GM12878 (cell line): ENCODE measurements around the gene PARN. TPM values are rescaled to one million over a fixed set of nuclear protein-coding genes. Genes with fewer than 3 reads are reported as not detected.

ENCODE experiments used
- ATAC-seq: fragments of 200-7000 bp; cut with Tn5 transposase; 3 replicates; pipeline ENCODE4 v1.9.1; 2020; ENCODE audit warnings: mild to moderate bottlenecking, moderate library complexity
- BruUV-seq: library from RNA; stranded (reverse); fragments of 400-500 nt; replicated peaks from 2 replicates; lab custom pipeline; 2021; lab: Mats Ljungman, UMichigan
- CTCF ChIA-PET: fragments of 300-600 bp; sonication (Branson Sonifier 250); formaldehyde crosslinking; extraction: SDS; loops from one replicate; lab custom pipeline; 2021; ENCODE audit warnings: inconsistent platforms; lab: Yijun Ruan, JAX
- POLR2A ChIA-PET: fragments of 350-600 bp; formaldehyde crosslinking; extraction: SDS; loops from one replicate; lab custom pipeline; 2021; ENCODE audit warnings: inconsistent platforms; lab: Charles Lee
- RAD21 ChIA-PET: fragments of 300-600 bp; sonication (Branson Sonifier 250); formaldehyde crosslinking; loops from one replicate; lab custom pipeline; 2023; ENCODE audit warnings: antibody characterized with exemption; ENCODE audit not compliant: unreplicated experiment; lab: Charles Lee
- SMC1A ChIA-PET: fragments of 300-600 bp; sonication (Branson Sonifier 250); formaldehyde crosslinking; loops from one replicate; lab custom pipeline; 2023; ENCODE audit not compliant: unreplicated experiment, uncharacterized antibody; lab: Charles Lee
- DNase-seq: peaks from one replicate; pipeline ENCODE4 v3.0.0-alpha.2; 2011; ENCODE audit warnings: low read depth, low spot score
- FAIRE-seq: peaks from 3 replicates; lab custom pipeline; 2011; peaks lifted over from hg19 to GRCh38; lab: Jason Lieb, UNC
- H2AFZ ChIP-seq: 2 replicates; pipeline ENCODE4 v1.6.0; 2011; ENCODE audit warnings: low read depth, low read length, control low read depth; ENCODE audit not compliant: control insufficient read depth
- H3K27ac ChIP-seq: 2 replicates; pipeline ENCODE4 v1.5.1; 2011; ENCODE audit warnings: control low read depth; ENCODE audit not compliant: control insufficient read depth, insufficient read depth
- H3K27me3 ChIP-seq, 2 experiments: replicated peaks in 1 of 2; 2 replicates each; pipeline versions ENCODE4 v1.6.0 to v1.6.1; 2011; ENCODE audit warnings: low read length in 1 of 2; ENCODE audit not compliant: control insufficient read depth in 2 of 2, insufficient read depth in 2 of 2
- H3K36me3 ChIP-seq, 2 experiments: 2 replicates each; pipeline ENCODE4 v1.5.1; 2011; ENCODE audit warnings: low read length in 1 of 2; ENCODE audit not compliant: control insufficient read depth in 2 of 2, insufficient read depth in 2 of 2
- H3K4me1 ChIP-seq: 2 replicates; pipeline ENCODE4 v1.6.1; 2011; ENCODE audit warnings: mild to moderate bottlenecking, low read length, moderate library complexity, mixed read lengths; ENCODE audit not compliant: control insufficient read depth, insufficient read depth
- H3K4me2 ChIP-seq: 2 replicates; pipeline ENCODE4 v1.6.0; 2011; ENCODE audit warnings: control low read depth; ENCODE audit not compliant: control insufficient read depth, insufficient read depth
- H3K4me3 ChIP-seq: fragments of 200-600 bp; sonication (generic); 2 replicates; pipeline ENCODE4 v1.5.1; 2016
- H3K79me2 ChIP-seq: 2 replicates; pipeline ENCODE4 v1.6.0; 2011; ENCODE audit warnings: low read length; ENCODE audit not compliant: control insufficient read depth, insufficient read depth
- H3K9ac ChIP-seq: 2 replicates; pipeline ENCODE4 v1.8.0; 2011; ENCODE audit warnings: low read length, control low read depth, mixed read lengths; ENCODE audit not compliant: control insufficient read depth, insufficient read depth
- H3K9me3 ChIP-seq: replicated peaks from 3 replicates; pipeline ENCODE4 v1.5.1; 2011; ENCODE audit warnings: mild to moderate bottlenecking, low read length; ENCODE audit not compliant: control insufficient read depth, insufficient read depth
- H4K20me1 ChIP-seq: 2 replicates; pipeline ENCODE4 v1.6.0; 2011; ENCODE audit not compliant: control insufficient read depth, insufficient read depth
- BCL11A ChIP-seq: IDR thresholded peaks from 2 replicates; pipeline ENCODE4 v1.6.1; 2011; ENCODE audit warnings: low read depth, low read length
- BCLAF1 ChIP-seq: fragments of 450-650 bp; IDR thresholded peaks from 2 replicates; pipeline ENCODE4 v1.6.1; 2017; ENCODE audit warnings: antibody characterized with exemption, mild to moderate bottlenecking, moderate library complexity
- CREM ChIP-seq: IDR thresholded peaks from 2 replicates; pipeline ENCODE4 v1.6.1; 2014; ENCODE audit warnings: antibody characterized with exemption, low read depth
- CTCF ChIP-seq, 3 experiments: IDR thresholded peaks in 2 of 3; conservative IDR thresholded peaks in 1 of 3; 2 replicates each; pipeline ENCODE4 v1.5.1; 2011; ENCODE audit warnings: low read depth in 3 of 3, low read length in 3 of 3, mild to moderate bottlenecking in 3 of 3, control low read depth in 2 of 3, moderate library complexity in 2 of 3, inconsistent platforms in 1 of 3, mixed read lengths in 1 of 3; ENCODE audit not compliant: control insufficient read depth in 2 of 3, insufficient read depth in 1 of 3; ENCODE audit errors: extremely low read depth in 1 of 3
- EED ChIP-seq: sonication (generic); IDR thresholded peaks from 2 replicates; pipeline ENCODE4 v1.6.1; 2016; ENCODE audit warnings: antibody characterized with exemption, low read depth
- HDAC2 ChIP-seq: fragments of 200-600 bp; sonication (generic); IDR thresholded peaks from 2 replicates; pipeline ENCODE4 v1.6.1; 2017
- JUND ChIP-seq: IDR thresholded peaks from 2 replicates; pipeline ENCODE4 v1.6.1; 2012; ENCODE audit warnings: low read depth, mild to moderate bottlenecking, low read length, improper control_type of control experiment, moderate library complexity
- MAX ChIP-seq: IDR thresholded peaks from 2 replicates; pipeline ENCODE4 v1.6.1; 2012; ENCODE audit warnings: low read depth, low read length, improper control_type of control experiment
- NBN ChIP-seq: fragments of 450-650 bp; IDR thresholded peaks from 2 replicates; pipeline ENCODE4 v1.6.1; 2016
- PBX3 ChIP-seq: IDR thresholded peaks from 2 replicates; pipeline ENCODE4 v1.6.1; 2011; ENCODE audit warnings: mild to moderate bottlenecking, low read depth, low read length, moderate library complexity; ENCODE audit not compliant: insufficient replicate concordance
- RUNX3 ChIP-seq: IDR thresholded peaks from 2 replicates; pipeline ENCODE4 v1.6.1; 2012; ENCODE audit warnings: low read length, inconsistent platforms
- TCF12 ChIP-seq: IDR thresholded peaks from 2 replicates; pipeline ENCODE4 v1.6.1; 2011; ENCODE audit warnings: low read depth, mild to moderate bottlenecking, low read length
- USF1 ChIP-seq: IDR thresholded peaks from 2 replicates; pipeline ENCODE4 v1.6.1; 2011; ENCODE audit warnings: borderline replicate concordance, low read depth, mild to moderate bottlenecking, moderate library complexity, mixed read lengths, low read length; ENCODE audit not compliant: insufficient read depth; ENCODE audit errors: extremely low read length
- YY1 ChIP-seq: IDR thresholded peaks from 2 replicates; pipeline ENCODE4 v1.6.1; 2011; ENCODE audit warnings: low read depth, mild to moderate bottlenecking, low read length
- WGBS: methylation state at CpG from one replicate; pipeline ENCODE4 v1.1.6; 2016; ENCODE audit warnings: low lambda C conversion rate; ENCODE audit not compliant: insufficient replicate concordance, insufficient coverage; ENCODE audit errors: missing lambda C conversion rate; 5-methylcytosine and 5-hydroxymethylcytosine counted together
- in situ Hi-C: fragments of 300-500 bp; cut with MboI; formaldehyde crosslinking; loops from 9 replicates; pipeline ENCODE4 v1.14.3; 2018; ENCODE audit warnings: mixed read lengths
- intact Hi-C: fragments of 100-400 bp; cut with micrococcal nuclease; formaldehyde crosslinking; loops from one replicate; pipeline ENCODE4 v1.14.2; 2022; ENCODE audit not compliant: unreplicated experiment
- polyA plus RNA-seq, 11 experiments: library from polyadenylated mRNA; depleted of rRNA in 4 of 11; unstranded in 6 of 11; stranded (reverse) in 5 of 11; fragments of >200 nt; fragmentation: Nextera tagmentation in 4 of 11; fragmentation: Illumina TruSeq in 1 of 11; extraction: Ambion mirVana in 4 of 11; extraction: Trizol in 1 of 11; gene quantifications; 1 replicate in 1 of 11; 2 replicates in 10 of 11; pipeline versions ENCODE4 v1.2.1 to v1.2.3, GENCODE V29; 2011 to 2016; ENCODE audit warnings: inconsistent platforms in 2 of 11, missing spikeins in 2 of 11, low read depth in 1 of 11
- total RNA-seq, 4 experiments: library from RNA; depleted of rRNA in 3 of 4; stranded (reverse); fragments of >200 nt in 3 of 4; fragmentation: Illumina TruSeq in 1 of 4; extraction: Trizol in 1 of 4; gene quantifications; 2 replicates each; pipeline versions ENCODE4 v1.2.1 to v1.2.3, GENCODE V29; 2013 to 2021

Gene PARN
- total and polyA plus RNA-seq, 10 of the 15 experiments (the other 5 are each of a cell fraction or from before 2014, with no cell fraction given): 15.6 to 77.3 (median 47.7) TPM

- Histone ChIP-seq H3K4me2 (no peak overlapping the region), H2AFZ (no peak overlapping the region), H3K4me3 (no peak overlapping the region), H3K27me3 (no peaks in the 10 kb centered on the region), H3K27ac (no peak overlapping the region), H3K79me2 (peaks cover 3% of the 10 kb centered on the region), H3K9me3 (no peaks in the 10 kb centered on the region), H3K36me3 (peaks cover 0 to 2% of the 10 kb centered on the region in 2 experiments; a peak in 1 of 4 replicates), H4K20me1 (no peaks in the 10 kb centered on the region), H3K9ac (no peak overlapping the region), H3K4me1 (0 out of 2 replicates have a peak, but pooled peaks cover 3% of the 10 kb centered on the region)
- ChIA-PET RAD21 (no interaction called here), CTCF (interaction anchor here (2.0 kb wide), 1 partner anchor 23 kb away, joined by 4 read pairs; no protein-coding TSS in a partner anchor), SMC1A (no interaction called here), POLR2A (interaction anchor here (0.5 kb wide), 1 partner anchor 224 kb away, joined by 3 read pairs; no protein-coding TSS in a partner anchor)
- no TSS peak for BruUV-seq
- in situ Hi-C loops (no loop called here), intact Hi-C loops (no loop called here)
- no peak for DNase-seq
- ATAC-seq: no peak
- WGBS: 69% methylated on average over 2 of the region's 2 CpGs
- no peak for TF ChIP-seq MAX
- TF ChIP-seq RUNX3: no peak
- no peak for TF ChIP-seq EED
- no peak for TF ChIP-seq HDAC2
- no peak for TF ChIP-seq NBN
- TF ChIP-seq CTCF (IDR thresholded peaks at IDR 0.05 in 2 of 3, conservative IDR thresholded peaks at IDR 0.05 in 1 of 3; ENCODE audit: control insufficient read depth in 2 of 3, extremely low read depth in 1 of 3, insufficient read depth in 1 of 3, low read depth in 3 of 3, low read length in 3 of 3): no peak
- no peak for TF ChIP-seq USF1
- no peak for TF ChIP-seq CREM
- no peak for TF ChIP-seq YY1
- TF ChIP-seq BCL11A: no peak
- TF ChIP-seq JUND: no peak
- TF ChIP-seq TCF12: no peak
- no peak for TF ChIP-seq BCLAF1
- TF ChIP-seq PBX3: no peak
- FAIRE-seq: no peak
These were observed 109.3 kb downstream of the PARN start for GRCh38 chr16:14520753-14521152.
